Tibial nerve (tissue), 4 donors: ENCODE results near the gene MFSD2B. TPM values are rescaled to one million over a fixed set of nuclear protein-coding genes. Genes with fewer than 3 reads are reported as not detected.

Source experiments
- DNase-seq, 2 donors: peaks; one replicate each; pipeline ENCODE4 v3.0.0-alpha.2; 2019; ENCODE audit warnings: low spot score in 2 of 2
- H3K27ac ChIP-seq, 4 donors: fragments of 200-600 bp; sonication (generic) in 3 of 4; one replicate each; pipeline ENCODE4 v1.5.1; 2017 to 2019; ENCODE audit warnings: mild to moderate bottlenecking in 1 of 4
- H3K27me3 ChIP-seq, 2 donors: fragments of 200-600 bp; sonication (generic) in 1 of 2; one replicate each; pipeline versions ENCODE4 v1.5.1 to v1.6.0; 2017 to 2019
- H3K36me3 ChIP-seq, 3 donors: fragments of 200-600 bp; sonication (generic); one replicate each; pipeline ENCODE4 v1.5.1; 2018 to 2019
- H3K4me1 ChIP-seq, 4 donors: fragments of 200-600 bp; sonication (generic) in 3 of 4; one replicate each; pipeline ENCODE4 v1.5.1; 2017 to 2019
- H3K4me3 ChIP-seq, 4 donors: fragments of 200-600 bp; sonication (generic) in 3 of 4; one replicate each; pipeline ENCODE4 v1.5.1; 2017 to 2019; ENCODE audit warnings: mild to moderate bottlenecking in 1 of 4, moderate library complexity in 1 of 4
- H3K9me3 ChIP-seq, 4 donors: fragments of 200-600 bp; sonication (generic) in 3 of 4; one replicate each; pipeline ENCODE4 v1.5.1; 2017 to 2019
- CTCF ChIP-seq, 5 experiments: fragments of 200-600 bp in 3 of 5; fragments of 450-650 bp in 2 of 5; sonication (generic) in 3 of 5; IDR thresholded peaks; one replicate each; pipeline ENCODE4 v1.5.1; 2016 to 2019; ENCODE audit warnings: antibody characterized with exemption in 5 of 5, mild to moderate bottlenecking in 3 of 5, moderate library complexity in 2 of 5
- EP300 ChIP-seq, 2 donors: sonication (generic); formaldehyde crosslinking; IDR thresholded peaks; one replicate each; pipeline ENCODE4 v1.6.1; 2017; ENCODE audit warnings: antibody characterized with exemption in 2 of 2, mild to moderate bottlenecking in 1 of 2
- POLR2A ChIP-seq, 2 donors: fragments of 450-650 bp; IDR thresholded peaks; one replicate each; pipeline ENCODE4 v1.6.1; 2017; ENCODE audit warnings: antibody characterized with exemption in 2 of 2, mild to moderate bottlenecking in 2 of 2, moderate library complexity in 2 of 2
- WGBS, 2 donors: methylation state at CpG; one replicate each; pipeline ENCODE4 v1.1.5; 2018; 5-methylcytosine and 5-hydroxymethylcytosine counted together
- total RNA-seq, 4 donors: library from RNA; depleted of rRNA; stranded (reverse); fragments of >200 nt; gene quantifications; one replicate each; pipeline ENCODE4 v1.1.0, GENCODE V29; 2016

MFSD2B gene
- total RNA-seq, 4 donors from 2014 or later: 0.98 to 1.0 TPM; not detected in 2

GRCh38 chr2:24051833-24052232, 41.9 kb downstream of the MFSD2B start:
- no peaks in the 10 kb centered on the region for H3K27me3 ChIP-seq
- H3K4me3 ChIP-seq: no peak overlapping the region
- no peaks in the 10 kb centered on the region for H3K9me3 ChIP-seq
- 75 to 83% methylated on average over 8 of the region's 8 CpGs for WGBS, 2 donors
- H3K27ac ChIP-seq: no peak overlapping the region
- no peak for DNase-seq
- TF ChIP-seq EP300 (IDR thresholded peaks at IDR 0.05): no peak
- H3K36me3 ChIP-seq: peaks cover 0 to 4% (median 0%) of the 10 kb centered on the region in 3 donors
- peaks cover 0 to 24% (median 6%) of the 10 kb centered on the region in 4 donors for H3K4me1 ChIP-seq

DNA sequence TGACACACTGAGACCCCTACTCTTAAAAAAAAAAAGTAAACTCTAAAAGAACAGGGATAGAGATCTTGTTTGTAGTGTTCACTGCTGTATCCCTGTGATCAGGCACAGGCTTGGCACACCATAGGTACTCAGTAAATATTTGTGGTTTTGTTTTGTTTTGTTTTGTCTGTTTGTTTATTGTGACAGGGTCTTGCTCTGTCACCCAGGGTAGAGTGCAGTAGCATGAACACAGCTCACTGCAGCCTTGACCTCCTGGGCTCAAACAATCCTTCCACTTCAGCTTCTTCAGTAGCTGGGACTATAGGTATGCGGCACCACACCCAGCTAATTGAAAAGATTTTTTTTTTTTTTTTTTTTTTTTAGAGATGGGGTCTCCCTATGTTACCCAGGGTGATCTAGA, 43.1 kb downstream of the MFSD2B start:
- Histone ChIP-seq H3K27ac (no peak overlapping the region), H3K9me3 (no peaks in the 10 kb centered on the region), H3K27me3 (no peaks in the 10 kb centered on the region), H3K36me3 (peaks cover 0 to 4% (median 0%) of the 10 kb centered on the region in 3 donors), H3K4me1 (peaks cover 0 to 19% (median 3%) of the 10 kb centered on the region in 4 donors), H3K4me3 (no peak overlapping the region)
- 90 to 100% methylated on average over 1 of the region's 1 CpG for WGBS, 2 donors
- DNase-seq: no peak
- TF ChIP-seq POLR2A (IDR thresholded peaks at IDR 0.05): no peak
- no peak for TF ChIP-seq EP300 (IDR thresholded peaks at IDR 0.05)
- TF ChIP-seq CTCF (IDR thresholded peaks at IDR 0.05): no peak

GRCh38 chr2:24054366-24055010, 44.6 kb downstream of the MFSD2B start:
- Histone ChIP-seq H3K27ac (no peak overlapping the region), H3K4me3 (no peak overlapping the region), H3K27me3 (no peaks in the 10 kb centered on the region), H3K36me3 (peaks cover 0 to 4% (median 0%) of the 10 kb centered on the region in 3 donors), H3K9me3 (no peaks in the 10 kb centered on the region), H3K4me1 (peaks cover 0 to 9% (median 0%) of the 10 kb centered on the region in 4 donors)
- DNase-seq: no peak
- 79 to 81% methylated on average over 8 of the region's 8 CpGs for WGBS, 2 donors
- TF ChIP-seq EP300 (IDR thresholded peaks at IDR 0.05) (no peak), POLR2A (IDR thresholded peaks at IDR 0.05) (no peak), CTCF (IDR thresholded peaks at IDR 0.05) (no peak)

DNA sequence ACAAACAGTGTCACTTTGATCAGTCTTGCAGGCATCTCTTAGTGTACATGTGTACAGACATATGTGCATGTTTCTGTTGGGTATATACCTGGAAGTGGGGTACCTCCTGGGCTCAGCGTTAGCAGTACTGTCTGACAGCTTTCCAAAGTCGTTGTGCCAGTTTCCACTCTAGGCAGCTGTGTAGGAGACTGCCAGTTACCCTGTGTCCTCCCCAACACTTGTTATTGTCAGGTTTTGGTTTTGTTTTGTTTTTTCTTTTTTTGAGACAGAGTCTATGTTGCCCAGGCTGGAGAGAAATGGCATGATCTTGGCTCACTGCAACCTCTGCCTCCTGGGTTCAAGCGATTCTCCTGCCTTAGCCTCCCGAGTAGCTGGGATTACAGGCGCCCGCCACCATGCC, 45.9 kb downstream of the MFSD2B start:
- no peaks in the 10 kb centered on the region for H3K27me3 ChIP-seq
- peaks cover 0 to 4% (median 0%) of the 10 kb centered on the region in 3 donors for H3K36me3 ChIP-seq
- no peaks in the 10 kb centered on the region for H3K9me3 ChIP-seq
- DNase-seq: no peak
- 94 to 97% methylated on average over 6 of the region's 6 CpGs for WGBS, 2 donors
- TF ChIP-seq POLR2A (IDR thresholded peaks at IDR 0.05) (no peak), CTCF (IDR thresholded peaks at IDR 0.05) (no peak), EP300 (IDR thresholded peaks at IDR 0.05) (no peak)
- H3K27ac ChIP-seq: no peak overlapping the region
- peaks cover 0 to under 1% (median 0%) of the 10 kb centered on the region in 4 donors for H3K4me1 ChIP-seq
- no peak overlapping the region for H3K4me3 ChIP-seq

GRCh38 chr2:24058564-24059271, 48.8 kb downstream of the MFSD2B start:
- Histone ChIP-seq H3K36me3 (peaks cover 0 to 15% (median 0%) of the 10 kb centered on the region in 3 donors), H3K27me3 (no peaks in the 10 kb centered on the region), H3K27ac (no peak overlapping the region), H3K4me1 (no peaks in the 10 kb centered on the region), H3K4me3 (no peak overlapping the region), H3K9me3 (no peaks in the 10 kb centered on the region)
- no peak for DNase-seq
- TF ChIP-seq EP300 (IDR thresholded peaks at IDR 0.05) (no peak), POLR2A (IDR thresholded peaks at IDR 0.05) (no peak), CTCF (IDR thresholded peaks at IDR 0.05) (no peak)
- WGBS, 2 donors: 82 to 83% methylated on average over 4 of the region's 4 CpGs
